ENCODE results near the gene TRPM3. TPM values are rescaled to one million over a fixed set of nuclear protein-coding genes. Genes with fewer than 3 reads are reported as not detected.

The TRPM3 gene
- total and polyA plus RNA-seq, 2 of the 13 experiments (the other 11 are each of a cell fraction or from before 2014, with no cell fraction given): not detected

GRCh38 chr9:70856411-70856810 is 265.0 kb downstream of the TRPM3 start:
- no peak overlapping the region for H3K4me3 ChIP-seq (replicated peaks in 1 of 3; ENCODE audit: insufficient read depth in 1 of 3, low read depth in 2 of 3, low read length in 3 of 3)
- no peak for TF ChIP-seq NR2C2 (CRISPR knock-in tag; IDR thresholded peaks at IDR 0.05; ENCODE audit: borderline replicate concordance)
- H3K27me3 ChIP-seq (ENCODE audit: control insufficient read depth in 1 of 2, insufficient read depth in 2 of 2, low read length in 2 of 2): peaks cover 0 to 4% of the 10 kb centered on the region in 2 experiments; a peak in 1 of 5 replicates
- H3K79me2 ChIP-seq (ENCODE audit: insufficient read depth, low read length): no peaks in the 10 kb centered on the region
- no peak overlapping the region for H2AFZ ChIP-seq (ENCODE audit: low read length)
- CTCF ChIA-PET (ENCODE audit: low intra/inter-chr PET ratio, low total read pairs): no interaction called here
- no peak overlapping the region for H3K27ac ChIP-seq (ENCODE audit: extremely low read length, insufficient read depth, low read length)
- DNase-seq (ENCODE audit: low spot score) (no peak), FAIRE-seq (no peak), ATAC-seq (no peak)
- BruUV-seq (replicated peaks): no TSS peak
- 19% methylated on average over 2 of the region's 2 CpGs for WGBS (ENCODE audit: low lambda C conversion rate)
- H4K20me1 ChIP-seq (ENCODE audit: insufficient read depth, low read length): no peaks in the 10 kb centered on the region
- no peaks in the 10 kb centered on the region for H3K36me3 ChIP-seq (replicated peaks in 1 of 2; ENCODE audit: control insufficient read depth in 1 of 2, insufficient read depth in 2 of 2, low read length in 2 of 2)
- H3K9me3 ChIP-seq (ENCODE audit: low read length): no peaks in the 10 kb centered on the region
- POLR2A ChIA-PET: no interaction called here
- intact Hi-C loops (cut with micrococcal nuclease; ENCODE audit: unreplicated experiment): no loop called here
- no peak overlapping the region for H3K4me2 ChIP-seq (ENCODE audit: low read depth, low read length)
- in situ Hi-C loops (cut with HindIII; ENCODE audit: extremely low pct_ligation_motif_present, low pct_unique_long_range_greater_than_20kb): no loop called here
- H3K9ac ChIP-seq (ENCODE audit: insufficient read depth, low read depth, low read length): no peak overlapping the region
- no peaks in the 10 kb centered on the region for H3K4me1 ChIP-seq (ENCODE audit: insufficient read depth, low read length)

- no TSS peak for BruUV-seq (replicated peaks)
- Histone ChIP-seq H3K4me3 (replicated peaks in 1 of 3; ENCODE audit: insufficient read depth in 1 of 3, low read depth in 2 of 3, low read length in 3 of 3) (no peak overlapping the region), H3K27ac (ENCODE audit: extremely low read length, insufficient read depth, low read length) (no peak overlapping the region), H2AFZ (ENCODE audit: low read length) (no peak overlapping the region), H3K79me2 (ENCODE audit: insufficient read depth, low read length) (no peaks in the 10 kb centered on the region), H3K4me1 (ENCODE audit: insufficient read depth, low read length) (no peaks in the 10 kb centered on the region), H3K4me2 (ENCODE audit: low read depth, low read length) (no peak overlapping the region), H3K36me3 (replicated peaks in 1 of 2; ENCODE audit: control insufficient read depth in 1 of 2, insufficient read depth in 2 of 2, low read length in 2 of 2) (no peaks in the 10 kb centered on the region), H3K9me3 (ENCODE audit: low read length) (no peaks in the 10 kb centered on the region), H3K9ac (ENCODE audit: insufficient read depth, low read depth, low read length) (no peak overlapping the region), H4K20me1 (ENCODE audit: insufficient read depth, low read length) (no peaks in the 10 kb centered on the region), H3K27me3 (ENCODE audit: control insufficient read depth in 1 of 2, insufficient read depth in 2 of 2, low read length in 2 of 2) (no peaks in the 10 kb centered on the region)
- FAIRE-seq (no peak), DNase-seq (ENCODE audit: low spot score) (no peak), ATAC-seq (no peak)
- CTCF ChIA-PET (ENCODE audit: low intra/inter-chr PET ratio, low total read pairs): no interaction called here
- intact Hi-C loops (cut with micrococcal nuclease; ENCODE audit: unreplicated experiment) (no loop called here), in situ Hi-C loops (cut with HindIII; ENCODE audit: extremely low pct_ligation_motif_present, low pct_unique_long_range_greater_than_20kb) (no loop called here)
- POLR2A ChIA-PET: no interaction called here
- WGBS (ENCODE audit: low lambda C conversion rate): 8% methylated on average over 1 of the region's 1 CpG
- TF ChIP-seq ARID5B (CRISPR knock-in tag; IDR thresholded peaks at IDR 0.05) (no peak), ZNF12 (CRISPR knock-in tag; IDR thresholded peaks at IDR 0.05) (no peak), ZFP36L1 (CRISPR knock-in tag; IDR thresholded peaks at IDR 0.05) (no peak), ZBTB38 (CRISPR knock-in tag; IDR thresholded peaks at IDR 0.05) (no peak), TAF15 (IDR thresholded peaks at IDR 0.05; ENCODE audit: low read depth, low read length, poor library complexity, severe bottlenecking) (no peak), CBX5 (CRISPR knock-in tag; IDR thresholded peaks at IDR 0.05; ENCODE audit: borderline replicate concordance) (no peak), ZNF256 (CRISPR knock-in tag; conservative IDR thresholded peaks at IDR 0.05) (no peak)
- TF ChIP-seq, protein P1, sequence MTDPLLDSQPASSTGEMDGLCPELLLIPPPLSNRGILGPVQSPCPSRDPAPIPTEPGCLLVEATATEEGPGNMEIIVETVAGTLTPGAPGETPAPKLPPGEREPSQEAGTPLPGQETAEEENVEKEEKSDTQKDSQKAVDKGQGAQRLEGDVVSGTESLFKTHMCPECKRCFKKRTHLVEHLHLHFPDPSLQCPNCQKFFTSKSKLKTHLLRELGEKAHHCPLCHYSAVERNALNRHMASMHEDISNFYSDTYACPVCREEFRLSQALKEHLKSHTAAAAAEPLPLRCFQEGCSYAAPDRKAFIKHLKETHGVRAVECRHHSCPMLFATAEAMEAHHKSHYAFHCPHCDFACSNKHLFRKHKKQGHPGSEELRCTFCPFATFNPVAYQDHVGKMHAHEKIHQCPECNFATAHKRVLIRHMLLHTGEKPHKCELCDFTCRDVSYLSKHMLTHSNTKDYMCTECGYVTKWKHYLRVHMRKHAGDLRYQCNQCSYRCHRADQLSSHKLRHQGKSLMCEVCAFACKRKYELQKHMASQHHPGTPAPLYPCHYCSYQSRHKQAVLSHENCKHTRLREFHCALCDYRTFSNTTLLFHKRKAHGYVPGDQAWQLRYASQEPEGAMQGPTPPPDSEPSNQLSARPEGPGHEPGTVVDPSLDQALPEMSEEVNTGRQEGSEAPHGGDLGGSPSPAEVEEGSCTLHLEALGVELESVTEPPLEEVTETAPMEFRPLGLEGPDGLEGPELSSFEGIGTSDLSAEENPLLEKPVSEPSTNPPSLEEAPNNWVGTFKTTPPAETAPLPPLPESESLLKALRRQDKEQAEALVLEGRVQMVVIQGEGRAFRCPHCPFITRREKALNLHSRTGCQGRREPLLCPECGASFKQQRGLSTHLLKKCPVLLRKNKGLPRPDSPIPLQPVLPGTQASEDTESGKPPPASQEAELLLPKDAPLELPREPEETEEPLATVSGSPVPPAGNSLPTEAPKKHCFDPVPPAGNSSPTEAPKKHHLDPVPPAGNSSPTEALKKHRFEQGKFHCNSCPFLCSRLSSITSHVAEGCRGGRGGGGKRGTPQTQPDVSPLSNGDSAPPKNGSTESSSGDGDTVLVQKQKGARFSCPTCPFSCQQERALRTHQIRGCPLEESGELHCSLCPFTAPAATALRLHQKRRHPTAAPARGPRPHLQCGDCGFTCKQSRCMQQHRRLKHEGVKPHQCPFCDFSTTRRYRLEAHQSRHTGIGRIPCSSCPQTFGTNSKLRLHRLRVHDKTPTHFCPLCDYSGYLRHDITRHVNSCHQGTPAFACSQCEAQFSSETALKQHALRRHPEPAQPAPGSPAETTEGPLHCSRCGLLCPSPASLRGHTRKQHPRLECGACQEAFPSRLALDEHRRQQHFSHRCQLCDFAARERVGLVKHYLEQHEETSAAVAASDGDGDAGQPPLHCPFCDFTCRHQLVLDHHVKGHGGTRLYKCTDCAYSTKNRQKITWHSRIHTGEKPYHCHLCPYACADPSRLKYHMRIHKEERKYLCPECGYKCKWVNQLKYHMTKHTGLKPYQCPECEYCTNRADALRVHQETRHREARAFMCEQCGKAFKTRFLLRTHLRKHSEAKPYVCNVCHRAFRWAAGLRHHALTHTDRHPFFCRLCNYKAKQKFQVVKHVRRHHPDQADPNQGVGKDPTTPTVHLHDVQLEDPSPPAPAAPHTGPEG (CRISPR knock-in tag; IDR thresholded peaks at IDR 0.05): no peak
Observed at GRCh38 chr9:70852711-70853240, 268.6 kb downstream of the TRPM3 start.

Data from HepG2 (cell line).